NB4 (cell line): ENCODE data around the gene CACNA2D4.

ENCODE experiments used
- CTCF ChIP-seq: IDR thresholded peaks from one replicate; pipeline ENCODE4 v1.5.1; 2012; ENCODE audit warnings: low read depth, low read length
- MAX ChIP-seq: IDR thresholded peaks from 2 replicates; pipeline ENCODE4 v1.6.1; 2011; ENCODE audit warnings: low read depth, low read length
- MYC ChIP-seq: IDR thresholded peaks from 2 replicates; pipeline ENCODE4 v1.6.1; 2011; ENCODE audit warnings: low read depth, low read length
- POLR2A ChIP-seq: IDR thresholded peaks from 2 replicates; pipeline ENCODE4 v1.6.1; 2011; ENCODE audit warnings: mild to moderate bottlenecking; ENCODE audit not compliant: insufficient read length; ENCODE audit errors: extremely low read depth

GRCh38 chr12:1848146-1848545 is 70.3 kb downstream of the CACNA2D4 start:
- no peak for TF ChIP-seq MAX
- no peak for TF ChIP-seq CTCF
- TF ChIP-seq POLR2A = no peak
- no peak for TF ChIP-seq MYC
